Activated naive CD4-positive, alpha-beta T cell treated with anti-CD3 and anti-CD28 coated beads, Interleukin-2, amount 10 ng/mL, durations not matched to agents 7 days and 5 days (primary cell): ENCODE data around the gene MED12L.
A peak's percentile ranks its signal among the peaks of the same experiment; 100 is the strongest.
"Not testable (repeated sequence)": the region's sequence is repeated elsewhere in the genome, so short reads cannot be mapped to it uniquely, and the experiment has no call there.

Source experiments
- CTCF ChIA-PET: fragments of 350-600 bp; sonication (Branson Sonifier 250); formaldehyde crosslinking; loops from one replicate; lab custom pipeline; 2021; ENCODE audit warnings: antibody characterized with exemption; lab: Charles Lee
- DNase-seq: peaks from one replicate; pipeline ENCODE4 v3.0.0-alpha.2; 2020
- H3K27ac Mint-ChIP-seq: one replicate; pipeline ENCODE4 v1.8.0; 2021; ENCODE audit warnings: mild to moderate bottlenecking, moderate library complexity, mixed read lengths
- H3K27me3 Mint-ChIP-seq: one replicate; pipeline ENCODE4 v1.8.0; 2021; ENCODE audit warnings: mild to moderate bottlenecking, mixed read lengths
- H3K36me3 Mint-ChIP-seq: one replicate; pipeline ENCODE4 v1.8.0; 2021; ENCODE audit warnings: mixed read lengths
- H3K4me1 Mint-ChIP-seq: one replicate; pipeline ENCODE4 v1.8.0; 2021; ENCODE audit warnings: mixed read lengths
- H3K4me3 Mint-ChIP-seq: one replicate; pipeline ENCODE4 v1.8.0; 2021; ENCODE audit warnings: mild to moderate bottlenecking, moderate library complexity, mixed read lengths
- H3K9me3 Mint-ChIP-seq: one replicate; pipeline ENCODE4 v1.8.0; 2021; ENCODE audit warnings: mixed read lengths

Gene MED12L

GRCh38 chr3:151165226-151165625, 79.8 kb downstream of the MED12L start:
- peaks cover 3% of the 10 kb centered on the region for H3K36me3 Mint-ChIP-seq
- no peak overlapping the region for H3K4me3 Mint-ChIP-seq
- H3K9me3 Mint-ChIP-seq = no peaks in the 10 kb centered on the region
- H3K27me3 Mint-ChIP-seq = peaks cover 10% of the 10 kb centered on the region
- CTCF ChIA-PET = interaction anchor here (0.6 kb wide), 1 partner anchor 756 kb away, joined by 3 read pairs; no protein-coding TSS in a partner anchor
- DNase-seq = no peak
- H3K27ac Mint-ChIP-seq = no peak overlapping the region
- peaks cover 22% of the 10 kb centered on the region for H3K4me1 Mint-ChIP-seq

- no peak overlapping the region for H3K27ac Mint-ChIP-seq
- H3K27me3 Mint-ChIP-seq = peaks cover 2% of the 10 kb centered on the region
- DNase-seq = no peak
- CTCF ChIA-PET = interaction anchor here (6.7 to 7.2 kb wide), 3 partner anchors 44 to 113 kb away, joined by 63 to 167 read pairs (median 147); partner anchors contain the start of gene P2RY14
- H3K9me3 Mint-ChIP-seq = no peaks in the 10 kb centered on the region
- H3K4me1 Mint-ChIP-seq = peaks cover 31% of the 10 kb centered on the region
- H3K4me3 Mint-ChIP-seq = no peak overlapping the region
- peaks cover 3% of the 10 kb centered on the region for H3K36me3 Mint-ChIP-seq
Observed at GRCh38 chr3:151166161-151166560, 80.7 kb downstream of the MED12L start.

GRCh38 chr3:151168269-151169094, 83.0 kb downstream of the MED12L start:
- Mint-ChIP-seq H3K36me3 (peaks cover 3% of the 10 kb centered on the region), H3K4me1 (peaks cover 52% of the 10 kb centered on the region), H3K4me3 (no peak overlapping the region), H3K27me3 (no peaks in the 10 kb centered on the region), H3K27ac (peak overlapping the region; percentile 68), H3K9me3 (no peaks in the 10 kb centered on the region)
- CTCF ChIA-PET = interaction anchor here (0.6 to 7.2 kb wide), 41 partner anchors 9 to 671 kb away, joined by 3 to 167 read pairs (median 5); partner anchors contain the start of genes GPR171, MED12L, P2RY13 and P2RY14
- peak; percentile 89 for DNase-seq

GRCh38 chr3:151169262-151169947, 83.9 kb downstream of the MED12L start:
- CTCF ChIA-PET = interaction anchor here (0.6 to 7.2 kb wide), 15 partner anchors 12 to 159 kb away, joined by 3 to 167 read pairs (median 12); partner anchors contain the start of genes P2RY13 and P2RY14
- H3K27ac Mint-ChIP-seq = peak overlapping the region; percentile 94
- no peak for DNase-seq
- H3K27me3 Mint-ChIP-seq = no peaks in the 10 kb centered on the region
- H3K36me3 Mint-ChIP-seq = peaks cover 5% of the 10 kb centered on the region
- peaks cover 61% of the 10 kb centered on the region for H3K4me1 Mint-ChIP-seq
- H3K9me3 Mint-ChIP-seq = no peaks in the 10 kb centered on the region
- H3K4me3 Mint-ChIP-seq = no peak overlapping the region

- H3K27ac Mint-ChIP-seq = peak overlapping the region; percentile 94
- not testable (repeated sequence) for H3K36me3 Mint-ChIP-seq, H3K9me3 Mint-ChIP-seq, H3K27me3 Mint-ChIP-seq, H3K4me3 Mint-ChIP-seq
- CTCF ChIA-PET = interaction anchor here (1.1 to 7.2 kb wide), 7 partner anchors 30 to 116 kb away, joined by 4 to 167 read pairs (median 29); partner anchors contain the start of genes GPR171 and P2RY14
- peak; percentile 50 for DNase-seq
- peaks cover 62% of the 10 kb centered on the region for H3K4me1 Mint-ChIP-seq
Observed at GRCh38 chr3:151169948-151170679, 84.7 kb downstream of the MED12L start.

- CTCF ChIA-PET = interaction anchor here (0.9 to 7.2 kb wide), 12 partner anchors 10 to 113 kb away, joined by 4 to 167 read pairs (median 7); partner anchors contain the start of genes GPR171 and P2RY14
- H3K27me3 Mint-ChIP-seq = no peaks in the 10 kb centered on the region
- peak; percentile 67 for DNase-seq
- H3K9me3 Mint-ChIP-seq = no peaks in the 10 kb centered on the region
- H3K4me1 Mint-ChIP-seq = peaks cover 61% of the 10 kb centered on the region
- H3K36me3 Mint-ChIP-seq = peaks cover 5% of the 10 kb centered on the region
- peak overlapping the region; percentile 52 for H3K4me3 Mint-ChIP-seq
- peak overlapping the region; percentile 94 for H3K27ac Mint-ChIP-seq
Observed at GRCh38 chr3:151171145-151171757, 85.8 kb downstream of the MED12L start.

- peaks cover 5% of the 10 kb centered on the region for H3K36me3 Mint-ChIP-seq
- CTCF ChIA-PET = no interaction called here
- no peak overlapping the region for H3K27ac Mint-ChIP-seq
- peaks cover 4% of the 10 kb centered on the region for H3K27me3 Mint-ChIP-seq
- H3K4me1 Mint-ChIP-seq = peaks cover 49% of the 10 kb centered on the region
- no peak for DNase-seq
- no peaks in the 10 kb centered on the region for H3K9me3 Mint-ChIP-seq
- H3K4me3 Mint-ChIP-seq = no peak overlapping the region
Observed at GRCh38 chr3:151174351-151174750, 88.9 kb downstream of the MED12L start.

GRCh38 chr3:151175952-151176351, 90.5 kb downstream of the MED12L start:
- Mint-ChIP-seq H3K36me3 (peaks cover 2% of the 10 kb centered on the region), H3K4me3 (no peak overlapping the region), H3K4me1 (peaks cover 44% of the 10 kb centered on the region), H3K9me3 (no peaks in the 10 kb centered on the region), H3K27ac (no peak overlapping the region), H3K27me3 (peaks cover 8% of the 10 kb centered on the region)
- no peak for DNase-seq
- CTCF ChIA-PET = interaction anchor here (1.0 kb wide), 1 partner anchor 9 kb away, joined by 3 read pairs; no protein-coding TSS in a partner anchor

- CTCF ChIA-PET = interaction anchor here (1.0 to 2.7 kb wide), 2 partner anchors 10 to 49 kb away, joined by 4 to 8 read pairs; no protein-coding TSS in a partner anchor
- peaks cover 8% of the 10 kb centered on the region for H3K27me3 Mint-ChIP-seq
Observed at GRCh38 chr3:151178208-151178845, 92.9 kb downstream of the MED12L start.

GRCh38 chr3:151182349-151183079, 97.0 kb downstream of the MED12L start:
- DNase-seq = no peak
- H3K36me3 Mint-ChIP-seq = no peaks in the 10 kb centered on the region
- H3K4me3 Mint-ChIP-seq = peak overlapping the region; percentile 22
- peaks cover 8% of the 10 kb centered on the region for H3K27me3 Mint-ChIP-seq
- CTCF ChIA-PET = interaction anchor here (0.7 to 2.3 kb wide), 6 partner anchors 11 to 100 kb away, joined by 3 to 8 read pairs (median 4); no protein-coding TSS in a partner anchor
- H3K27ac Mint-ChIP-seq = peak overlapping the region; percentile 89
- peaks cover 56% of the 10 kb centered on the region for H3K4me1 Mint-ChIP-seq
- H3K9me3 Mint-ChIP-seq = no peaks in the 10 kb centered on the region

More at GRCh38 chr3:151178208-151178845, 92.9 kb downstream of the MED12L start:
- H3K4me1 Mint-ChIP-seq = peaks cover 36% of the 10 kb centered on the region
- no peak overlapping the region for H3K4me3 Mint-ChIP-seq
- H3K9me3 Mint-ChIP-seq = no peaks in the 10 kb centered on the region
- no peak overlapping the region for H3K27ac Mint-ChIP-seq
- no peak for DNase-seq
- peaks cover 2% of the 10 kb centered on the region for H3K36me3 Mint-ChIP-seq

GRCh38 chr3:151183265-151183671, 97.8 kb downstream of the MED12L start:
- peaks cover 58% of the 10 kb centered on the region for H3K4me1 Mint-ChIP-seq

GRCh38 chr3:151191095-151191494, 105.6 kb downstream of the MED12L start:
- Mint-ChIP-seq H3K9me3 (peaks cover 24% of the 10 kb centered on the region), H3K27ac (no peak overlapping the region), H3K4me3 (no peak overlapping the region), H3K4me1 (peaks cover 48% of the 10 kb centered on the region), H3K27me3 (no peaks in the 10 kb centered on the region), H3K36me3 (peaks cover 35% of the 10 kb centered on the region)
- CTCF ChIA-PET = interaction anchor here (1.4 kb wide), 1 partner anchor 23 kb away, joined by 5 read pairs; no protein-coding TSS in a partner anchor
- no peak for DNase-seq

More at GRCh38 chr3:151183265-151183671, 97.8 kb downstream of the MED12L start:
- Mint-ChIP-seq H3K36me3 (no peaks in the 10 kb centered on the region), H3K27ac (peak overlapping the region; percentile 89), H3K4me3 (peak overlapping the region; percentile 49), H3K27me3 (peaks cover 8% of the 10 kb centered on the region), H3K9me3 (no peaks in the 10 kb centered on the region)
- CTCF ChIA-PET = interaction anchor here (0.7 to 1.1 kb wide), 3 partner anchors 28 to 99 kb away, joined by 3 to 4 read pairs (median 4); no protein-coding TSS in a partner anchor
- DNase-seq = peak; percentile 46
